ENCODE results near the gene INO80E. TPM values are rescaled to one million over a fixed set of nuclear protein-coding genes. Genes with fewer than 3 reads are reported as not detected.

The INO80E gene
- total and polyA plus RNA-seq, 4 donors = 8.0 to 24.8 (median 17.2) TPM

DNA sequence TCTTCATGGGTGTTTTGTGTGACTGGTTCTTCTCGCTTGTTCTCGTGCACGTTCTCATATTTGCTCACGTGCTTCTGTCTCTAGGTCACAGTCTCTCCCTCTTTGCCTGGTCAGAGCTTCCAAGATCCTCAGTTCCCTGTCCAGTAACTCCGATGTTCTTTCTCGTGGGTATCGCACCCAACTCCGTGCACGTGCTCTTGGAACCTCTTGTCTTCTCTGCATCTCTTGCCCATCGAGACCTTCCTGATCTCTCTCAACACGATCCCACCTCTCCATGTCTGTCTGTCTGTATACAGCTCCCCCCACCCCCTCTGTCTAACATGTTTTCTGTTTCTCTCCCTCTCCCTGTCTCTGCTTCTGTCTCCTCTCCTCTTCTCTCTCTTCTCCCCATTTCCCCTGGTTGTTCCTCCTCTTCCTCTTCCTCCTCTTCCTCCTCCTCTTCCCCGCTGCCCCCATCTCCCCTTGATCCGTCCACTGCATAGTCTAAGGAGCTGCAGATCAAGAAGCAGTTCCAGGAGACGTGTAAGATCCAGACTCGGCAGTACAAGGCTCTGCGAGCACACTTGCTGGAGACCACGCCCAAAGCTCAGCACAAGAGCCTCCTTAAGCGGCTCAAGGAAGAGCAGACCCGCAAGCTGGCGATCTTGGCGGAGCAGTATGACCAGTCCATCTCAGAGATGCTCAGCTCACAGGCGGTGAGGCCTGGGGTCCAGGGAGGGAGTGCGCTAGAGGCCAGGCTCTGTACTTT, 6.8 kb upstream of the INO80E start (continued):
- TF ChIP-seq, protein P1, sequence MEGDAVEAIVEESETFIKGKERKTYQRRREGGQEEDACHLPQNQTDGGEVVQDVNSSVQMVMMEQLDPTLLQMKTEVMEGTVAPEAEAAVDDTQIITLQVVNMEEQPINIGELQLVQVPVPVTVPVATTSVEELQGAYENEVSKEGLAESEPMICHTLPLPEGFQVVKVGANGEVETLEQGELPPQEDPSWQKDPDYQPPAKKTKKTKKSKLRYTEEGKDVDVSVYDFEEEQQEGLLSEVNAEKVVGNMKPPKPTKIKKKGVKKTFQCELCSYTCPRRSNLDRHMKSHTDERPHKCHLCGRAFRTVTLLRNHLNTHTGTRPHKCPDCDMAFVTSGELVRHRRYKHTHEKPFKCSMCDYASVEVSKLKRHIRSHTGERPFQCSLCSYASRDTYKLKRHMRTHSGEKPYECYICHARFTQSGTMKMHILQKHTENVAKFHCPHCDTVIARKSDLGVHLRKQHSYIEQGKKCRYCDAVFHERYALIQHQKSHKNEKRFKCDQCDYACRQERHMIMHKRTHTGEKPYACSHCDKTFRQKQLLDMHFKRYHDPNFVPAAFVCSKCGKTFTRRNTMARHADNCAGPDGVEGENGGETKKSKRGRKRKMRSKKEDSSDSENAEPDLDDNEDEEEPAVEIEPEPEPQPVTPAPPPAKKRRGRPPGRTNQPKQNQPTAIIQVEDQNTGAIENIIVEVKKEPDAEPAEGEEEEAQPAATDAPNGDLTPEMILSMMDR (IDR thresholded peaks at IDR 0.05; ENCODE audit: low read depth, low read length, missing input control) = no peak
- TF ChIP-seq FOXA1 (IDR thresholded peaks at IDR 0.05) (no peak), JUND (IDR thresholded peaks at IDR 0.05) (no peak), FOXA2 (IDR thresholded peaks at IDR 0.05) (no peak), YY1 (IDR thresholded peaks at IDR 0.05) (no peak), SP1 (IDR thresholded peaks at IDR 0.05) (no peak)
- TF ChIP-seq, protein P2, sequence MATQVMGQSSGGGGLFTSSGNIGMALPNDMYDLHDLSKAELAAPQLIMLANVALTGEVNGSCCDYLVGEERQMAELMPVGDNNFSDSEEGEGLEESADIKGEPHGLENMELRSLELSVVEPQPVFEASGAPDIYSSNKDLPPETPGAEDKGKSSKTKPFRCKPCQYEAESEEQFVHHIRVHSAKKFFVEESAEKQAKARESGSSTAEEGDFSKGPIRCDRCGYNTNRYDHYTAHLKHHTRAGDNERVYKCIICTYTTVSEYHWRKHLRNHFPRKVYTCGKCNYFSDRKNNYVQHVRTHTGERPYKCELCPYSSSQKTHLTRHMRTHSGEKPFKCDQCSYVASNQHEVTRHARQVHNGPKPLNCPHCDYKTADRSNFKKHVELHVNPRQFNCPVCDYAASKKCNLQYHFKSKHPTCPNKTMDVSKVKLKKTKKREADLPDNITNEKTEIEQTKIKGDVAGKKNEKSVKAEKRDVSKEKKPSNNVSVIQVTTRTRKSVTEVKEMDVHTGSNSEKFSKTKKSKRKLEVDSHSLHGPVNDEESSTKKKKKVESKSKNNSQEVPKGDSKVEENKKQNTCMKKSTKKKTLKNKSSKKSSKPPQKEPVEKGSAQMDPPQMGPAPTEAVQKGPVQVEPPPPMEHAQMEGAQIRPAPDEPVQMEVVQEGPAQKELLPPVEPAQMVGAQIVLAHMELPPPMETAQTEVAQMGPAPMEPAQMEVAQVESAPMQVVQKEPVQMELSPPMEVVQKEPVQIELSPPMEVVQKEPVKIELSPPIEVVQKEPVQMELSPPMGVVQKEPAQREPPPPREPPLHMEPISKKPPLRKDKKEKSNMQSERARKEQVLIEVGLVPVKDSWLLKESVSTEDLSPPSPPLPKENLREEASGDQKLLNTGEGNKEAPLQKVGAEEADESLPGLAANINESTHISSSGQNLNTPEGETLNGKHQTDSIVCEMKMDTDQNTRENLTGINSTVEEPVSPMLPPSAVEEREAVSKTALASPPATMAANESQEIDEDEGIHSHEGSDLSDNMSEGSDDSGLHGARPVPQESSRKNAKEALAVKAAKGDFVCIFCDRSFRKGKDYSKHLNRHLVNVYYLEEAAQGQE (IDR thresholded peaks at IDR 0.05) = no peak
- TF ChIP-seq, protein P3, sequence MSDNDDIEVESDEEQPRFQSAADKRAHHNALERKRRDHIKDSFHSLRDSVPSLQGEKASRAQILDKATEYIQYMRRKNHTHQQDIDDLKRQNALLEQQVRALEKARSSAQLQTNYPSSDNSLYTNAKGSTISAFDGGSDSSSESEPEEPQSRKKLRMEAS (IDR thresholded peaks at IDR 0.05) = no peak

DNA sequence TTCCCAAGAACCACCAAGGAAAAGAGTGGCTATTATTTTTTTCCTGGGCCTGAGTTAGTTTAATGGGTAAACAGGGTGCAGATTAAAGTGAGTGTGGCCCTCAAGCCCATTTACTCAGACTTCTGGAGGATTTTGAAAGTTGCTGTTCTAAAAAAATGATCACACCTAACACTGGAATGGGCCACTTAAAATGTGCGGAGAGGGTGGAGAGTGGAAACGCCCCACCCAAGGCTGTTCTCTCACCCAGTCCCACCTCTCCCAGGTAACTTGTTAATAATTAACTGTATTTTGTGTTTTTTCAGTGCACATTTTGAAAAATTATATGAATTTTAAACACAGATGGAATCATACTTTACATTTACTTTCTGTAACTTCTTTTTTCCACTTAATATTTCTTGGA, 6.0 kb upstream of the INO80E start:
- TF ChIP-seq RXRA (IDR thresholded peaks at IDR 0.05) (no peak), TAF1 (conservative IDR thresholded peaks at IDR 0.05) (no peak), GABPA (IDR thresholded peaks at IDR 0.05 in 1 of 2, conservative IDR thresholded peaks at IDR 0.05 in 1 of 2) (no peak), JUND (IDR thresholded peaks at IDR 0.05) (no peak), FOXA2 (IDR thresholded peaks at IDR 0.05) (no peak)
- TF ChIP-seq, protein P4, sequence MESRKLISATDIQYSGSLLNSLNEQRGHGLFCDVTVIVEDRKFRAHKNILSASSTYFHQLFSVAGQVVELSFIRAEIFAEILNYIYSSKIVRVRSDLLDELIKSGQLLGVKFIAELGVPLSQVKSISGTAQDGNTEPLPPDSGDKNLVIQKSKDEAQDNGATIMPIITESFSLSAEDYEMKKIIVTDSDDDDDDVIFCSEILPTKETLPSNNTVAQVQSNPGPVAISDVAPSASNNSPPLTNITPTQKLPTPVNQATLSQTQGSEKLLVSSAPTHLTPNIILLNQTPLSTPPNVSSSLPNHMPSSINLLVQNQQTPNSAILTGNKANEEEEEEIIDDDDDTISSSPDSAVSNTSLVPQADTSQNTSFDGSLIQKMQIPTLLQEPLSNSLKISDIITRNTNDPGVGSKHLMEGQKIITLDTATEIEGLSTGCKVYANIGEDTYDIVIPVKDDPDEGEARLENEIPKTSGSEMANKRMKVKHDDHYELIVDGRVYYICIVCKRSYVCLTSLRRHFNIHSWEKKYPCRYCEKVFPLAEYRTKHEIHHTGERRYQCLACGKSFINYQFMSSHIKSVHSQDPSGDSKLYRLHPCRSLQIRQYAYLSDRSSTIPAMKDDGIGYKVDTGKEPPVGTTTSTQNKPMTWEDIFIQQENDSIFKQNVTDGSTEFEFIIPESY (IDR thresholded peaks at IDR 0.05) = no peak
- TF ChIP-seq, protein P5, sequence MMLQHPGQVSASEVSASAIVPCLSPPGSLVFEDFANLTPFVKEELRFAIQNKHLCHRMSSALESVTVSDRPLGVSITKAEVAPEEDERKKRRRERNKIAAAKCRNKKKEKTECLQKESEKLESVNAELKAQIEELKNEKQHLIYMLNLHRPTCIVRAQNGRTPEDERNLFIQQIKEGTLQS (IDR thresholded peaks at IDR 0.05) = no peak
- TF ChIP-seq, protein P2 (IDR thresholded peaks at IDR 0.05) = no peak
- Histone ChIP-seq H3K9me3 (ENCODE audit: control insufficient read depth in 4 of 4, low read length in 3 of 4) (no peaks in the 10 kb centered on the region), H3K27ac (ENCODE audit: low read depth in 1 of 2, low read length in 2 of 2) (no peak overlapping the region), H3K4me1 (ENCODE audit: control insufficient read depth in 4 of 4, insufficient read depth in 4 of 4, low read length in 3 of 4) (peaks cover 2 to 13% (median 8%) of the 10 kb centered on the region in 4 donors), H3K36me3 (ENCODE audit: control insufficient read depth in 4 of 4, insufficient read depth in 3 of 4, low read depth in 1 of 4, low read length in 3 of 4) (peaks cover 20 to 74% (median 37%) of the 10 kb centered on the region in 4 donors), H3K27me3 (ENCODE audit: control insufficient read depth in 4 of 4, insufficient read depth in 4 of 4, low read length in 3 of 4) (no peaks in the 10 kb centered on the region), H3K4me3 (ENCODE audit: low read depth in 1 of 3, low read length in 3 of 3) (no peak overlapping the region), H3K9ac (ENCODE audit: low read depth in 1 of 2, low read length in 2 of 2) (no peak overlapping the region)
- WGBS = 80% methylated on average over 2 of the region's 2 CpGs
- no peak for DNase-seq (ENCODE audit: low spot score)

All from liver (tissue), 9 donors.